ENCODE data around the gene TNKS2.

DNA sequence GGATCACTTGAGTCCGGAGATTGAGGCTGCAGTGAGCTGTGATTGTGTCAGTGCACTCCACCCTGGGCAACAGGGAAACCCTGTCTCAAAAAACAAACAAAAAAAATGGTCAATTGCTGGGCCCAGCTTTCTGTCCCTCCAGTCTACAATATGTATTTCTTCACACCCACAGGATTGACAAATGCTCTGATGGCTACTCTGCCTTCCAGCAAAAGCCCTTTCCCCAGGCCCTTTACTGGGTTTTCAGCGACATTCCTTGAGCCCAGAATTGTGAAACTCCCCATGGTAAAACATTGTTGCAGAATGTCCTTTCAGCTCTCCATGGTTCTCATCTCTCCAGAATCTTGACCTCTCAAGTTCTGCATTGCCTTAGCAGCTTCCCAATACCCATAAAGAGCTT lies 23.7 kb upstream of the TNKS2 start:
- TF ChIP-seq, protein P1, sequence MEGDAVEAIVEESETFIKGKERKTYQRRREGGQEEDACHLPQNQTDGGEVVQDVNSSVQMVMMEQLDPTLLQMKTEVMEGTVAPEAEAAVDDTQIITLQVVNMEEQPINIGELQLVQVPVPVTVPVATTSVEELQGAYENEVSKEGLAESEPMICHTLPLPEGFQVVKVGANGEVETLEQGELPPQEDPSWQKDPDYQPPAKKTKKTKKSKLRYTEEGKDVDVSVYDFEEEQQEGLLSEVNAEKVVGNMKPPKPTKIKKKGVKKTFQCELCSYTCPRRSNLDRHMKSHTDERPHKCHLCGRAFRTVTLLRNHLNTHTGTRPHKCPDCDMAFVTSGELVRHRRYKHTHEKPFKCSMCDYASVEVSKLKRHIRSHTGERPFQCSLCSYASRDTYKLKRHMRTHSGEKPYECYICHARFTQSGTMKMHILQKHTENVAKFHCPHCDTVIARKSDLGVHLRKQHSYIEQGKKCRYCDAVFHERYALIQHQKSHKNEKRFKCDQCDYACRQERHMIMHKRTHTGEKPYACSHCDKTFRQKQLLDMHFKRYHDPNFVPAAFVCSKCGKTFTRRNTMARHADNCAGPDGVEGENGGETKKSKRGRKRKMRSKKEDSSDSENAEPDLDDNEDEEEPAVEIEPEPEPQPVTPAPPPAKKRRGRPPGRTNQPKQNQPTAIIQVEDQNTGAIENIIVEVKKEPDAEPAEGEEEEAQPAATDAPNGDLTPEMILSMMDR (IDR thresholded peaks at IDR 0.05) = no peak
- TF ChIP-seq EZH2 (IDR thresholded peaks at IDR 0.05; ENCODE audit: borderline replicate concordance, insufficient read depth, low read depth, low read length, poor library complexity, severe bottlenecking) = no peak

Data from B cell (primary cell).